SU-DHL-6 (cell line): ENCODE data around the gene RGS19.

Source experiments
- EZH2phosphoT487 ChIP-seq: fragments of 200-600 bp; sonication (generic), shearing (Covaris generic); conservative IDR thresholded peaks from 2 replicates; pipeline ENCODE4 v1.6.1; 2018; ENCODE audit warnings: mild to moderate bottlenecking, antibody characterized with exemption, low read length, moderate library complexity, mixed read lengths
- TF ChIP-seq, protein P1 (sequence below): fragments of 200-600 bp; sonication (generic); IDR thresholded peaks from one replicate; pipeline ENCODE4 v1.5.1; 2017; ENCODE audit warnings: antibody characterized with exemption, mild to moderate bottlenecking, low read length, moderate library complexity; ENCODE audit not compliant: insufficient read depth, poor library complexity, severe bottlenecking

DNA sequence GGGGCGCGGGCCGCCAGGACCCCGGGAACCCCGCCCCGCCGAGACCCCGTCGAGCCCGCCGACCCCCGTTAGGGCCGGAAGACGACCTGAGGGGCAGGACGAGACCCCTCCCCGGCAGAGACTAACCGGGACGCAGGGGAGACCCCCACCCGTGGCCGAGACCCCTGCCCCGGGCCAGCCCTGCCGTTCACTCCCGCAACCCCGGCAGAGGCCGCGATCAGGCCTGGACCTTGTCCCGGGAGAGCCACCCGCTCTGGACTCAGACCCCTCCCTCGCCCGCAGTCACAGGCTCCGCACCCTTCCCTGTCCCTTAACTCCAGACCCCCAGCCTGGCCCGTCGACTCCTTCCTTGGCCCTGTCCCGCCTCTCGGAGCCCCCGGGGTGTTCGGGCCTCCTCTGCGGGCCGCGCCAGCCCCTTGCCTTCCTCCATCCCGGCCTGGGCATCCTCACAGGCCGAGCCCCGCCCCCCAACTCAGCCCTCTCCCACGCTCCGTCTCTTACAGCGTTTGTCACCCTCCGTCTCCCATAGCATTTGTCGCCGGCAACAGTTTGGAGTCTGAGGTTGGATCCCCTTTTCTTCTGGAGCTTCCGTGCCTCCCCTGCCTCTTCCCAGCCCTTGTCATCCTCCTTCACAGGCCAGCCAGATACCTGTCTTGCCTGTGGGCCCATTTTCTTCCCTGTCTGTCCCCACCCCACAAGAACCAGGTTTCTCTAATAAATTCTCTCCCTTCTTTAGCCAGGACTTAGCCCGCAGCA lies 15.8 kb downstream of the RGS19 start:
- TF ChIP-seq, protein P1, sequence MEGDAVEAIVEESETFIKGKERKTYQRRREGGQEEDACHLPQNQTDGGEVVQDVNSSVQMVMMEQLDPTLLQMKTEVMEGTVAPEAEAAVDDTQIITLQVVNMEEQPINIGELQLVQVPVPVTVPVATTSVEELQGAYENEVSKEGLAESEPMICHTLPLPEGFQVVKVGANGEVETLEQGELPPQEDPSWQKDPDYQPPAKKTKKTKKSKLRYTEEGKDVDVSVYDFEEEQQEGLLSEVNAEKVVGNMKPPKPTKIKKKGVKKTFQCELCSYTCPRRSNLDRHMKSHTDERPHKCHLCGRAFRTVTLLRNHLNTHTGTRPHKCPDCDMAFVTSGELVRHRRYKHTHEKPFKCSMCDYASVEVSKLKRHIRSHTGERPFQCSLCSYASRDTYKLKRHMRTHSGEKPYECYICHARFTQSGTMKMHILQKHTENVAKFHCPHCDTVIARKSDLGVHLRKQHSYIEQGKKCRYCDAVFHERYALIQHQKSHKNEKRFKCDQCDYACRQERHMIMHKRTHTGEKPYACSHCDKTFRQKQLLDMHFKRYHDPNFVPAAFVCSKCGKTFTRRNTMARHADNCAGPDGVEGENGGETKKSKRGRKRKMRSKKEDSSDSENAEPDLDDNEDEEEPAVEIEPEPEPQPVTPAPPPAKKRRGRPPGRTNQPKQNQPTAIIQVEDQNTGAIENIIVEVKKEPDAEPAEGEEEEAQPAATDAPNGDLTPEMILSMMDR = no peak
- TF ChIP-seq EZH2phosphoT487 = no peak
